Chondrocyte (in vitro differentiated cells): ENCODE results near the gene LRRC75B. TPM values are rescaled to one million over a fixed set of nuclear protein-coding genes. Genes with fewer than 3 reads are reported as not detected.

ENCODE experiments used
- DNase-seq: peaks from one replicate; pipeline ENCODE4 v3.0.0; 2021; ENCODE audit warnings: mixed read lengths, low spot score
- H3K27ac Mint-ChIP-seq: one replicate; pipeline ENCODE4 v1.8.0; 2021; ENCODE audit warnings: mild to moderate bottlenecking, moderate library complexity, mixed read lengths; ENCODE audit not compliant: unreplicated experiment
- H3K27me3 Mint-ChIP-seq: 2 replicates; pipeline ENCODE4 v1.8.0; 2021; ENCODE audit warnings: low read depth, mixed read lengths
- H3K36me3 Mint-ChIP-seq: 2 replicates; pipeline ENCODE4 v1.8.0; 2021; ENCODE audit warnings: low read depth, mixed read lengths
- H3K4me1 Mint-ChIP-seq: 2 replicates; pipeline ENCODE4 v1.8.0; 2021; ENCODE audit warnings: low read depth, mild to moderate bottlenecking, mixed read lengths
- H3K4me3 Mint-ChIP-seq: one replicate; pipeline ENCODE4 v1.8.0; 2021; ENCODE audit warnings: mild to moderate bottlenecking, moderate library complexity, mixed read lengths; ENCODE audit not compliant: unreplicated experiment
- H3K9me3 Mint-ChIP-seq: 2 replicates; pipeline ENCODE4 v1.8.0; 2021; ENCODE audit warnings: low read depth, mixed read lengths
- total RNA-seq: library from RNA; stranded (reverse); gene quantifications from 3 replicates; pipeline ENCODE4 v1.2.1, GENCODE V29; 2021
- TF ChIP-seq, protein P1 (sequence below): fragments of 200-600 bp; sonication (generic); IDR thresholded peaks from 2 replicates; pipeline ENCODE4 v1.5.0; 2021; ENCODE audit warnings: antibody characterized with exemption, mild to moderate bottlenecking, moderate library complexity

The LRRC75B gene
- total RNA-seq, 1 donor from 2014 or later, result 8.6 TPM

DNA sequence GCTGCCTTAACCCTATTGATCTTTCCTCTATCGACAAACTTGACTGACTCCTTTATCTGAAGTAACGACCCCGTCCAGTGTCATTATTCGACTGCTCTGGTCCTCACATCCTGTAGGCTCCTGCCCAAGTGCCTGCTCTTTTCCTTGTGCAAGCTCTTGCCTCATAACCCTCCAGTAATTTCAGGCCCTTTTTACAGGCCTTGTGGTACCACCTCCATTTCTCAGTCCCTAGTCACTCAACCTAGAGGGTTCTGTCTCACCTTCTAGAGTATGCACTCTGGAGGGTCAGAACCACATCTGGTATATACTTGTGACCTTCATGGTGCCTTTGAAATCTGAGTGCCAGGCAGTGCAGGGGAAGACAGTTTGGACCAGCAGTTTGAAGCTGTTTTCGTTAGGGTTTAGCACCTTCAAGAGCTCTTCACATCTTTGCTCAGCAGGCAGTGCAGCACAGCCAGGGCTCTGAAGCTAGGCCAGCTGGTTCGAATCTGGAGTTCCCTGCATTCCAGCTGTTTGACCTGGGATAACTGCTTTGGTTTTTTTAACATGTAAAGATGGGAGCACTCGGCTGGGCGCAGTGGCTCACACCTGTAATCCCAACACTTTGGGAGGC, 25.9 kb downstream of the LRRC75B start:
- Mint-ChIP-seq H3K4me1 (peaks cover 3% of the 10 kb centered on the region), H3K36me3 (peaks cover 20% of the 10 kb centered on the region), H3K27me3 (no peaks in the 10 kb centered on the region), H3K27ac (no peak overlapping the region), H3K4me3 (no peak overlapping the region), H3K9me3 (no peaks in the 10 kb centered on the region)
- TF ChIP-seq, protein P1, sequence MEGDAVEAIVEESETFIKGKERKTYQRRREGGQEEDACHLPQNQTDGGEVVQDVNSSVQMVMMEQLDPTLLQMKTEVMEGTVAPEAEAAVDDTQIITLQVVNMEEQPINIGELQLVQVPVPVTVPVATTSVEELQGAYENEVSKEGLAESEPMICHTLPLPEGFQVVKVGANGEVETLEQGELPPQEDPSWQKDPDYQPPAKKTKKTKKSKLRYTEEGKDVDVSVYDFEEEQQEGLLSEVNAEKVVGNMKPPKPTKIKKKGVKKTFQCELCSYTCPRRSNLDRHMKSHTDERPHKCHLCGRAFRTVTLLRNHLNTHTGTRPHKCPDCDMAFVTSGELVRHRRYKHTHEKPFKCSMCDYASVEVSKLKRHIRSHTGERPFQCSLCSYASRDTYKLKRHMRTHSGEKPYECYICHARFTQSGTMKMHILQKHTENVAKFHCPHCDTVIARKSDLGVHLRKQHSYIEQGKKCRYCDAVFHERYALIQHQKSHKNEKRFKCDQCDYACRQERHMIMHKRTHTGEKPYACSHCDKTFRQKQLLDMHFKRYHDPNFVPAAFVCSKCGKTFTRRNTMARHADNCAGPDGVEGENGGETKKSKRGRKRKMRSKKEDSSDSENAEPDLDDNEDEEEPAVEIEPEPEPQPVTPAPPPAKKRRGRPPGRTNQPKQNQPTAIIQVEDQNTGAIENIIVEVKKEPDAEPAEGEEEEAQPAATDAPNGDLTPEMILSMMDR, result no peak
- DNase-seq, result no peak

DNA sequence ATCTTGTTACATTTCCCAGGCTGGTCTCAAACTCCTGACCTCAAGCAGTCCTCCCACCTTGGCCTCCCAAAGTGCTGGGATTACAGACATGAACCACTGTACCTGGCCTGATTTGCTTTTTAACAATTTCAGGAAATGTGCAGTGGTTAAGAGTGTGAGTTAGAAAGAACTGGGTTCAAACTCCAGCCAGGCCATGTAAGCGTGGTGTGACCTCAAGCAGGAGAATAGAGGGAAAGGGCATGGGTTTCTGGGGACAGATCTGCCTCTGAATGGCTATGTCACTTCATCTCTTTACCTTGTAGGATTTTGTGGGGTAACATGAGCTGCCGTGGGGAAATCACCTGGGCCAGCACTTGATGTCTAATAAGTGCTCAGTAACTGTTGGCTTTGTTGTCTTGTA, 27.8 kb downstream of the LRRC75B start:
- Mint-ChIP-seq H3K27me3 (no peaks in the 10 kb centered on the region), H3K27ac (no peak overlapping the region), H3K4me1 (peaks cover 3% of the 10 kb centered on the region), H3K4me3 (no peak overlapping the region), H3K36me3 (peaks cover 17% of the 10 kb centered on the region), H3K9me3 (no peaks in the 10 kb centered on the region)
- TF ChIP-seq, protein P1, result no peak
- no peak for DNase-seq

DNA sequence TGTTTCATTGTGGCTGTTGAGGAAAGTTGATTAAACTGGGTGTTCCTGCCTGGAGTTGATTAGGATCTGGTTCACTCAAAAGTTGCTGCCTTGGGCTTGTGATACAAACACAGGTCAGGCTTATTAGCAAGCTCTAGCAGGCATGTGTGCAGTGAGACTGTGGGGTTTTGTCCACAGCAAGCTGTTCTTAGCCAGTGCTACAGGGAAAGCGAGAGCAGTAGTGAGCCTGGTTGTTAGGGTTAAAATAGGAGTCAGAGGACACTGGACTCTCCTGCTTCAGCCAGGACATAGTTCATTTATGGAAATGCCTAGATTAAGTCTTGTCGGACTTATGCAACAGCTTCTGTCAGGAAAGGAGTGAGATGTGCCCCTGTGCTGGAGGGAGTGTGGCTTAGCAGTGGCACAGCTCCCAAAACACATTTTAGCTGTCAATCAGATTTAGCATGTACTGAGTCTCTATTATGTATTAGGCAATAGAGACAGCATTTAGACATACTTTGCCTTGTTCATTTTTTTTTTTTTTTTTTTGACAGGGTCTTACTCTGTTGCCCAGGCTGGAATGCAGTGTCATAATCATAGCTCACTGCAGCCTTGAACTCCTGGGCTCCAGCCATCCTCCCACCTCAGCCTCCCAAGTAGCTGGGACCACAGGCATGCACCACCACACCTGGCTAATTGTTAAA, 28.4 kb downstream of the LRRC75B start:
- Mint-ChIP-seq H3K27ac (peak overlapping the region; percentile 17), H3K27me3 (no peaks in the 10 kb centered on the region), H3K36me3 (peaks cover 16% of the 10 kb centered on the region), H3K9me3 (no peaks in the 10 kb centered on the region), H3K4me1 (peaks cover 3% of the 10 kb centered on the region), H3K4me3 (no peak overlapping the region)
- no peak for DNase-seq
- TF ChIP-seq, protein P1, result no peak

DNA sequence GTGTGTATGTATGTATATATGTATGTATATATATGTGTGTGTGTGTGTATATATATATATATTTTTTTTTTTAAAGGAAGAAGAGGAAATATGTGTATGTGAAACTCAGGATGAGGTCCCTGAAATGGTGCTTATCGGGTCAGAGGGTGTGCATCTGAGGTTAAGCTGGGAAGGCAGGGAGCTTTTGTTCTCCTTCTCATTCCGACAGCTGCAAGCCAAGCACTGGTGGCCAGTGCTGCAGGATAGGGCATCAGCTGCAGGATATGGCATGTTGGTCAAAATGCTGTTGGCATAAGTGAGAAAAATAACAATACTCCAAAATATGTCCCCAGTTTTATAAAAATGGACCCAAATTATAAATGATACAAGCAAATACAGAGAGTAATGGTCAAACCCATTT, 29.6 kb downstream of the LRRC75B start:
- H3K4me3 Mint-ChIP-seq, result no peak overlapping the region
- peaks cover 18% of the 10 kb centered on the region for H3K36me3 Mint-ChIP-seq
- no peaks in the 10 kb centered on the region for H3K9me3 Mint-ChIP-seq
- no peaks in the 10 kb centered on the region for H3K27me3 Mint-ChIP-seq
- peaks cover 3% of the 10 kb centered on the region for H3K4me1 Mint-ChIP-seq
- TF ChIP-seq, protein P1, result no peak
- no peak overlapping the region for H3K27ac Mint-ChIP-seq
- DNase-seq, result no peak

DNA sequence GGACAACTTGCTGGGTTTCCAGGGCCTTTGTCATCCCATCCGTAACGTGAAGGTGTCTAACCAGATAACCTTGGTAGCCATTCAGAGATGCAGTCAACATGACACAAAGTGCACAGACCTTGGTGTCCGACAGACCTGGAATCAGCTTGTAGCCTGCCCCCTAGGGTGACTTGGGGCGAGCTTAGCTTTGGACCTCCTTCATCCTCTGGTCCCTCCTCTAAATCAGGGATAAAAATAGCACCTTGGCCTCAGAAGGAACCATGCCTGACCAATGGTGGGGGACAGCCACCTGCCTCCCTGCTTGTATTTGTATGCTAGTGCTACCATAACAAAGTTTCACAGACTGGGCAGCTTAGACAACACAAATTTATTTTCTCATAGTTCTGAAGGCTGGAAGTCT, 33.4 kb downstream of the LRRC75B start:
- H3K4me1 Mint-ChIP-seq, result peaks cover 19% of the 10 kb centered on the region
- no peaks in the 10 kb centered on the region for H3K9me3 Mint-ChIP-seq
- H3K4me3 Mint-ChIP-seq, result no peak overlapping the region
- H3K27ac Mint-ChIP-seq, result no peak overlapping the region
- TF ChIP-seq, protein P1, result no peak
- no peaks in the 10 kb centered on the region for H3K27me3 Mint-ChIP-seq
- no peak for DNase-seq
- peaks cover 15% of the 10 kb centered on the region for H3K36me3 Mint-ChIP-seq
